Muscle of arm (tissue), 12 donors: ENCODE results near the gene SH3PXD2A. TPM values are rescaled to one million over a fixed set of nuclear protein-coding genes. Genes with fewer than 3 reads are reported as not detected.
"Not testable (repeated sequence)": the region's sequence is repeated elsewhere in the genome, so short reads cannot be mapped to it uniquely, and the experiment has no call there.

Experiments
- DNase-seq: peaks from one replicate; pipeline ENCODE4 v3.0.0-alpha.2; 2013
- polyA plus RNA-seq, 12 donors: library from polyadenylated mRNA; unstranded; fragments of 120-200 nt; gene quantifications; one replicate each; pipeline ENCODE4 v1.2.1, GENCODE V29; 2013; ENCODE audit not compliant: insufficient read length in 12 of 12

Gene SH3PXD2A
- polyA plus RNA-seq, 12 donors = 67.6 to 154 (median 81.6) TPM

GRCh38 chr10:103748020-103748419 is 107.4 kb downstream of the SH3PXD2A start:
- no peak for DNase-seq

- no peak for DNase-seq
Observed at GRCh38 chr10:103747193-103747865, 108.0 kb downstream of the SH3PXD2A start.

GRCh38 chr10:103746598-103746997 is 108.8 kb downstream of the SH3PXD2A start:
- DNase-seq = no peak

GRCh38 chr10:103745341-103746247 is 109.8 kb downstream of the SH3PXD2A start:
- no peak for DNase-seq

GRCh38 chr10:103742824-103743223 is 112.6 kb downstream of the SH3PXD2A start:
- no peak for DNase-seq

GRCh38 chr10:103740611-103741010 is 114.8 kb downstream of the SH3PXD2A start:
- DNase-seq = peak; percentile 43

GRCh38 chr10:103739039-103739764 is 116.2 kb downstream of the SH3PXD2A start:
- DNase-seq = peak; percentile 75

GRCh38 chr10:103737735-103738367 is 117.5 kb downstream of the SH3PXD2A start:
- no peak for DNase-seq

- no peak for DNase-seq
Observed at GRCh38 chr10:103736763-103737162, 118.6 kb downstream of the SH3PXD2A start.

- DNase-seq = no peak
Observed at GRCh38 chr10:103736044-103736443, 119.3 kb downstream of the SH3PXD2A start.

GRCh38 chr10:103734731-103735130 is 120.6 kb downstream of the SH3PXD2A start:
- no peak for DNase-seq

- no peak for DNase-seq
Observed at GRCh38 chr10:103733045-103733419, 122.3 kb downstream of the SH3PXD2A start.

- no peak for DNase-seq
Observed at GRCh38 chr10:103732339-103733044, 122.9 kb downstream of the SH3PXD2A start.

- DNase-seq = no peak
Observed at GRCh38 chr10:103731609-103732270, 123.6 kb downstream of the SH3PXD2A start.

- DNase-seq = not testable (repeated sequence)
Observed at GRCh38 chr10:103731026-103731425, 124.3 kb downstream of the SH3PXD2A start.

- no peak for DNase-seq
Observed at GRCh38 chr10:103729851-103730250, 125.5 kb downstream of the SH3PXD2A start.

GRCh38 chr10:103727991-103728689 is 127.2 kb downstream of the SH3PXD2A start:
- no peak for DNase-seq

GRCh38 chr10:103727546-103727963 is 127.8 kb downstream of the SH3PXD2A start:
- DNase-seq = peak; percentile 83

GRCh38 chr10:103726637-103727036 is 128.7 kb downstream of the SH3PXD2A start:
- DNase-seq = no peak

GRCh38 chr10:103725242-103725641 is 130.1 kb downstream of the SH3PXD2A start:
- DNase-seq = no peak
